GM18867 (cell line): ENCODE results near the gene MC1R.
"Not testable (repeated sequence)": the region's sequence is repeated elsewhere in the genome, so short reads cannot be mapped to it uniquely, and the experiment has no call there.

Experiments
- ATAC-seq: cut with Tn5 transposase; IDR thresholded peaks from one replicate; pipeline ENCODE4 v1.9.1; 2021; ENCODE audit warnings: mild to moderate bottlenecking, moderate library complexity; ENCODE audit not compliant: unreplicated experiment

MC1R gene

DNA sequence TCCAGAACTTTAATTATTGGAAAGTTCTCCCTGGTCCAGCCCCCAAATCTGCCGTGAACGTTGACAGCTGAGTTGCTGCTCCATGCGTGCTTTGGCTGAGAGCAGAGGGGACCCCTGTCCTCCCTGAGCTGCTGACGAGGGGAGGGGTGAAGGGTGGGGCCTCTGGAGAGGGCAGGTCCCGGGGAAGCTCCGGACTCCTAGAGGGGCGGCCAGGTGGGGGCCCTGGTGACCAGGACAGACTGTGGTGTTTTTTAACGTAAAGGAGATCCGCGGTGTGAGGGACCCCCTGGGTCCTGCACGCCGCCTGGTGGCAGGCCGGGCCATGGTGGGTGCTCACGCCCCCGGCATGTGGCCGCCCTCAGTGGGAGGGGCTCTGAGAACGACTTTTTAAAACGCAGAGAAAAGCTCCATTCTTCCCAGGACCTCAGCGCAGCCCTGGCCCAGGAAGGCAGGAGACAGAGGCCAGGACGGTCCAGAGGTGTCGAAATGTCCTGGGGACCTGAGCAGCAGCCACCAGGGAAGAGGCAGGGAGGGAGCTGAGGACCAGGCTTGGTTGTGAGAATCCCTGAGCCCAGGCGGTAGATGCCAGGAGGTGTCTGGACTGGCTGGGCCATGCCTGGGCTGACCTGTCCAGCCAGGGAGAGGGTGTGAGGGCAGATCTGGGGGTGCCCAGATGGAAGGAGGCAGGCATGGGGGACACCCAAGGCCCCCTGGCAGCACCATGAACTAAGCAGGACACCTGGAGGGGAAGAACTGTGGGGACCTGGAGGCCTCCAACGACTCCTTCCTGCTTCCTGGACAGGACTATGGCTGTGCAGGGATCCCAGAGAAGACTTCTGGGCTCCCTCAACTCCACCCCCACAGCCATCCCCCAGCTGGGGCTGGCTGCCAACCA, at the start of gene MC1R:
Gene MC1R (plus strand): TSS at position 410 of the 895 bp plus-strand sequence. CDS start 397 bp downstream, at position 807.
- ATAC-seq, result no peak

DNA sequence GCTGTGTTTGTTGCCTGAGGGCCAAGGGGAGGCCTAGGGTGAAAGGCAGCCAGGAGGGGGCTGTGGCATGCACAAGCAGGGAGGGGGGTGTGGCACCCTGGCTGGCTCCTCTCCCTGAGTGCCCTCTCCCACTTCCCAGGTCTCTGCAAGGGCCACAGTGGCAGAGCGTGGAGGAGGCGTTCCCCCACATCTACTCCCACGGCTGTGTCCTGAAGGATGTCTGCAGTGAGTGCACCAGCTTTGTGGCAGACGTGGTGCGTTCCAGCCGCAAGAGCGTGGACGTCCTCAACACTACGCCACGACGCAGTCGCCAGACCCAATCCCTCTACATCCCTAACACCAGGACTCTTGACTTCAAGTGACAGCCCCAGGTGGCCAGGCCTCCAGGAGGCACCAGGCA, 48.8 kb upstream of the MC1R start:
- ATAC-seq, result no peak

DNA sequence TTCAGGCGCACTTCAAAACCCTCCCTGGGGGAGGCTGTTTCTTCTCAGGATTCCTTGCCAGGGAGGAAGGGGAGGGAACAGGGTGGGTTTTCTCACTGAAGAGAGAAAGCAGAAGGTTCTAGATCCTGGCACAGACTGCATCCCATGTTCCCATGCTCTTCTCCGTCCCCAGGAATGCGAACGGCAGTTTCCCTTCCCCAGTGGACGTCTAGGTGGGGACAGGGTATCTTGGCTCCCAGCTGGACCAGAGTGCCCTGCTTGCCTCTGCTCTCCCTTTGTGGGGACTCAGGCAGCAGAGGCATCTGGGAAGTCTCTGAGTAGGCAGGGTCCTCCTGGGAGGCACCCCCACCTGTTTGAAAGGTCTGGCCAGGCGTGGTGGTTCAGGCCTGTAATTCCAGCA, 48.2 kb upstream of the MC1R start:
- no peak for ATAC-seq

DNA sequence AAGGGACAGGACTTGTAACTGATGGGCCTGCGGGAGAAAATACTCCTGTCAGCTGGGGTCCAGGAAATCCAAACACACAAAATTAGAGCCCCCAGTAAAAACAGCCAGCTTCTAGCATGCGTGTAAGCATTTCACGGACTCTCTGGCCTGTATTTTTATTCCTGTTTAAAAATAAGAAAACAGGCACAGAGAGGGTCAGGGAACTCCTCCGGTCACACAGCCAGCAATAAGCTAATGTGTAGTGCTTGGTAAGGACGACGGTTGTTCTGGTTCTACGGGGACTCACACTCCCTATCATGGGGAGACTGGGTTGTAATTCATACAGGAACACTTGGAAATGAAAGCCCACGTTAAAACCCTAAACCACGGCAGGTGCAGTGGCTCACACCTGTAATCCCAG, 46.8 kb upstream of the MC1R start:
- no peak for ATAC-seq

DNA sequence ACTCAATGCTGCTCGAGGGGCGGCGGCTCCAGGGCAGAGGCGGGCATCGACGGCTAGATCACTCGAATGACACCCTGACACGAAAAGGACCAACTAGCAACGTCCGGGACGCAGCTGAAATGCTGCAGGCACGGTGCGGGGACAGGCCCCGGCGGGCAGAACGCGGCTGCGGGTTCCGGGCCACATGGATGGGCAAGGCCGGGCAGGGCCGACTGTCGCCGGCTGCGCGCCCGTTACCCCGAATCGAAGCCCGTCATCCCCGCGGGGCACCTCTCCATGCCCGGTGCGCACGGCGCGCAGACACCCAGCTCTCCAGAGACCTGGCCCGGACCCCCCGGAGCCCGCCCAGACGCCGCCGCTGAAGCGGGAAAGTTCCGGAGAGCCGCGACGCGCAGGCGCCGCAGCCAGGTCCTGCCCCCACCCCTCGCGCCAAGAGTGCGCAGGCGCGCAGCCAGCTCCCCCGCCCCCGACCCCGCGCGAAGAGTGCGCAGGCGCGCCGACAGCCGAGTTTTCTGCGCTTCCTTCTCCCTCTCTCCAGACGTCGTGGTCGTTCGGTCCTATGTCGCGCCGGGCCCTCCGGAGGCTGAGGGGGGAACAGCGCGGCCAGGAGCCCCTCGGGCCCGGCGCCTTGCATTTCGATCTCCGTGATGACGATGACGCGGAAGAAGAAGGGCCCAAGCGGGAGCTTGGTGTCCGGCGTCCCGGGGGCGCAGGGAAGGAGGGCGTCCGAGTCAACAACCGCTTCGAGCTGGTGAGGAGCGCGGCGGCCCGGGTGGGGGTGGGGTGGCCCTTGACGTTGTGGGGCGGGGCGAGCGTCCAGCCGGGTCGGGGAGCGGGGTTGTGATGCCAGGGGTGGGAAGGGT, 45.3 kb upstream of the MC1R start, which contains the start of gene TCF25:
Gene TCF25 (plus strand): TSS at position 484 of the 863 bp plus-strand sequence. CDS start 76 bp downstream, at position 560.
- ATAC-seq, result peak; percentile 39

DNA sequence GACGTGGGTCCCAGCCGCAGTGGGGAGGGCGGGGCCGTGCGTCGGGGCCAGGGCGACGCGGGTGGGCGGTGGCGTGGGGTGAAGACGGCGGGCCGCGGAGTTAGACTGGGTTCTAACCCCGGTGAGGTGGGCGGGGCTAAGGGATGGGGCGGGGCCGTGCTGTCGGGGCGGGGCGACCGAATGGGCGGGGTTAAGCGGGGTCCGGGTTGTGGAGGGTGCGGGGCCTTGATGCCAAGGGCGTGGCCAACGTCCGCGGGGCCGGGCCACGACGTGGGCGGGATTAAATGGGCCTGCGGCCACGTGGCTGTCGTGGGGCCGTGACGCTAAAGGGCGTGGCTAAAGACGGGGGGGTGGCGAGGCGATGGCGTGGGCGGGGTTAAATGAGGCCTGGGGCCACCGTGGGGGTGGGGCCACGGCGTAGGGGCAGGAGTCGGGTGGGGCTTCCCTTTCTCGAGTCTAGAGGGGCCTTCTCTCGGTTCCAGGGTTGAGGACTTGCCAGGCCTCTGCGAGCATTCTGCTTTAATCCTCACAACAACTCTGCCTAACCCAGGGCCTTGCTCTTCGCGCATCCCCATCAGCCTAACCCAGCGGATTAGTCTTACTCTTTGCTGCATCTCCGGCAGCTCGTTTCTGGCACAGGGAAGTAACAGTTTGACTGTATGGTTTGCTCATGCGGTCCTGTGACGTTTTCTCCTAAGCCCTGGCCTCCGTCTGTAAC, 44.5 kb upstream of the MC1R start:
- peak; percentile 66 for ATAC-seq

DNA sequence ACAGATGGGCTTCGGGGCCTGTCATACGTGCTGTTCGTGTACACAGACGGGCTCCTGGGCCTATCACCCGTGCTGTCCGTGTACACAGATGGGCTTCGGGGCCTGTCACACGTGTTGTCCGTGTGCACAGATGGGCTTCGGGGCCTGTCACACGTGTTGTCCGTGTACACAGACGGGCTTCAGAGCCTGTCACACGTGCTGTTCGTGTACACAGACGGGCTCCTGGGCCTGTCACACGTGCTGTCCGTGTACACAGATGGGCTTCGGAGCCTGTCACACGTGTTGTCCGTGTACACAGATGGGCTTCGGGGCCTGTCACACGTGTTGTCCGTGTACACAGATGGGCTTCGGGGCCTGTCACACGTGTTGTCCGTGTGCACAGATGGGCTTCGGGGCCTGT, 39.5 kb upstream of the MC1R start:
- ATAC-seq, result not testable (repeated sequence)

DNA sequence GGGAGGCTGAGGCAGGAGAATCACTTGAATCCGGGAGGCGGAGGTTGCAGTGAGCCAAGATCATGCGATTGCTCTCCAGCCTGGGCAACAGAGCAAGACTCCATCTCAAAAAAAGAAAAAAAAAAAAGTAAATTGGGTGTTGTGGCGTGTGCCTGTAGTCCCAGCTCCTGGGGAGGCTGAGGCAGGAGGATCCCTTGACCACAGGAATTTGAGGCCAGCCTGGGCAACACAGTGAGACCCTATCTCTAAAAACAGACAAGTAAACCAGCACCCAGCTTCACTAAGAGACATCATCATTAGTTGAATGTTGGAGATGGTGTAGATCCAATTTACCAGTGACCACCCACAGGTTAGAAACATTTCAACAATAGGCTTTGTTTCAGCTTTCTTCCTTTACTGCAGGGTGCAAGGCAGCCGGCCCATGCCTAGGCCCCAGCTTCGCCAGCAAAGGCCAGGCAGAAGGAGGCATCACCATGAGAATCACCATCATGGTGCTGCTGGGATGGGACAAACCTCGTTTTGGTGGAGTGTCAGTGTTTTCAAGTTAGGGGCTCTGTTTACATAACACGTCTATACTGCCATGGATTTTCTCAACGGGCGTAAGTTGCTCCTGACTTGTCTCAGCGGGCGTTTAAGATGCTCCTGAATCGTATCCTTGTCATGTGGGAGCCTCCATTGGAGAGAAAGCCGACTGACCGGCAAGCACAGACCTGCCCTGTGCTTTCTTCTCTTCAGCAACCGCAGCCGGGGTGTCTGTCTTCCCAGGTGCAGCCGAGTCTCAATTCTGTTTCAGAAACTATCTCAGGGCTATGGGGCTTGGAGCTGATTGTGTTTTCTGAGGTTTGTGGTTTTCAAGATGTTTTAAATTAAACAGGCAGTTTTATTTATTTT, 37.9 kb upstream of the MC1R start:
- no peak for ATAC-seq

DNA sequence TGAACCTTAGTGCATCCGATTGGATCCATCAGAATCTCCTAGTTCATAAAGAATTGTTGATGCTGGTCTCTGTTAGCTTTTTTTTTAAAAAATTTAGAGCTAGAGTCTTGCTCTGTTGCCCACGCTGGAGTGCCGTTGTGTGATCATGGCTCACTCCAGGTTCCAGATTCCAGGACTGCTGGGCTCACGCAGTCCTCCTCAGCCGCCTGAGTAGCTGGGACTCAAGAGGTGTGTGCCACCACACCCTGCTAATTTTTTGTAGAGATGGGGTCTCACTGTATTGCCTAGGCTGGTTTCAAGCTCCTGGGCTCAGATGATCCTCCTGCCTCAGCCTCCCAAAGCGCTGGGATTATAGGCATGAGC, 37.3 kb upstream of the MC1R start:
- no peak for ATAC-seq

DNA sequence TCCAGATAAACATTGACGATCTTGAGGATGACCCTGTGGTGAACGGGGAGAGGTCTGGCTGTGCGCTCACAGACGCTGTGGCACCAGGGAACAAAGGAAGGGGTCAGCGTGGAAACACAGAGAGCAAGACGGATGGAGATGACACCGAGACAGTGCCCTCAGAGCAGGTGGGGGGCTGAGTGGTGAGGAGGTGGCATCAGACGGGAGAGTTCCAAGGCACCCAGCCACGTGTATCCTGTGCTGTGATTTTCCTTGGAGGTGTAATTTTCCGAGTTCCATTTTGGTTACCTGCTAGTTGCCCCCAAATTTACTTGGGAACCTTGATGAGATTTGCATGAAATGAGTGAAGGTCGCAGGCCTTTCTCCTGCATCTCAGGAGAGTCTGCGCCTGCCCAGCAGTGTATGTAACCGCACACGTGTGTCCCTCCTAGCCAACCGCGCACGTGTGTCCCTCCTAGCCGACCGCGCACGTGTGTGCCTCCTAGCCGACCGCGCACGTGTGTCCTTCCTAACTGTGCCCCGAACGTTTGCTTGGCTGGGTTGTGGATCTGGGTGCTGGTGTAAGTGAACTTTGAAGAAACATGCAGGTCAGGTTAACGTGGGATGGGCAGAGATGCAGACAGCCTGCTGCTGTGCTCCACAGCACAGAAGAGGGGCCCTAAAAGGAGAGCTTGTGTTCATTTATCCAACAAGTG, 35.2 kb upstream of the MC1R start:
- no peak for ATAC-seq

DNA sequence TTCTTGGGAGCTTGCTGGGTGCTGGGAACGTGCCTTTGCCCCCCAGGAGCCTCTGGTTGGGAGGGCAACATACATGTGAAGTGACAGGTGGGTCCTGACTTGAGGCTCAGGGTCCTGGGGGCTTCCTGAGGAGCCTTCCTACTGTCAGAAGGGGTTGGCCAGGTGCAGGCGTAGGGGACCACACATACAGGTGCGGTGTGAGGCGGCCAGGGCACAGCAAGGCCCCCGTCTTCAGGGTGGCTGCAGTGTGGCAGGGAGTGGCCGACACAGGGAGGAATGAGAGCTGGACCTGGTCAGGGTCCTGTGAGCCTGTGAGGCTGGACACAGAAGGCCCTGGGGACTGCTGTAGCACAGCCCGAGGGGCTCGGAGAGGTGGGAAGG, 34.6 kb upstream of the MC1R start:
- no peak for ATAC-seq

DNA sequence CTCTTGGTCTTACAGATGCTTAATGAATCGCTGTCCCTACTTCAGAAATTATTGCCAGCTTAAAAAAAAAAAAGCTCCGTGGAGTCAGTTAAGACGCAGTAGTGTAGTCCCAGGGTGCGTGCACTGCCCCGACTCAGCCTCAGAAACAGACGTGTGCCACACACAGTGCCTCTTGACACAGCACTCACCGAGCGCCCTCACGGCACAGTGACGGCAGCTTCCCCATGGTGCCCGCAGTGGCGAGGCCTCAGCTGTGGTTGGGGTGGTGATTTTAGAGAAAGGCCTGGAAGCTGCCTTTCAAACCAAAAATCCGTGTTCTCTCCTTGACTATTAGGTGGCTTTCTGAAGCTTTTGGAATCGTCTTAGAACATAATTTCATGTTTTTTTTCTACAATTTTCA, 31.4 kb upstream of the MC1R start:
- ATAC-seq, result no peak

DNA sequence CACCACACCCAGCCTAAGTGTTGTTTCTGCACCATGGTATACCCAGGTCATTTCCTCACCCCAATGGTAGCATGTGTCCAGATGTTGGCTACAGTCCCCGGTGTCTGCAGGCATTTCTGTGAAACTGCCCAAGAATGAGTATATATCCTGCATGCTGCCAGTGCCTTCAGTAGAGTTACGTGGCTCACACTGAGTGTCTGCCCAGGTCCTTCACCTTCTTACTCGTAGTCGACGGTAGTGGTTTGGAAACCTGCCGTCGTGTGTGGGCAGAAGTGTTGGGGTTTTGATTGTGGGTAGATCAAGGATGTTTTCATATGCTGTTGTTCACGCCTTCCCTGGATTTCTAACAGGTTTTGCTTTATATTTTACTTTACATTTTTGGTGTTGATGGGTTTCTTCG, 28.5 kb upstream of the MC1R start:
- no peak for ATAC-seq

DNA sequence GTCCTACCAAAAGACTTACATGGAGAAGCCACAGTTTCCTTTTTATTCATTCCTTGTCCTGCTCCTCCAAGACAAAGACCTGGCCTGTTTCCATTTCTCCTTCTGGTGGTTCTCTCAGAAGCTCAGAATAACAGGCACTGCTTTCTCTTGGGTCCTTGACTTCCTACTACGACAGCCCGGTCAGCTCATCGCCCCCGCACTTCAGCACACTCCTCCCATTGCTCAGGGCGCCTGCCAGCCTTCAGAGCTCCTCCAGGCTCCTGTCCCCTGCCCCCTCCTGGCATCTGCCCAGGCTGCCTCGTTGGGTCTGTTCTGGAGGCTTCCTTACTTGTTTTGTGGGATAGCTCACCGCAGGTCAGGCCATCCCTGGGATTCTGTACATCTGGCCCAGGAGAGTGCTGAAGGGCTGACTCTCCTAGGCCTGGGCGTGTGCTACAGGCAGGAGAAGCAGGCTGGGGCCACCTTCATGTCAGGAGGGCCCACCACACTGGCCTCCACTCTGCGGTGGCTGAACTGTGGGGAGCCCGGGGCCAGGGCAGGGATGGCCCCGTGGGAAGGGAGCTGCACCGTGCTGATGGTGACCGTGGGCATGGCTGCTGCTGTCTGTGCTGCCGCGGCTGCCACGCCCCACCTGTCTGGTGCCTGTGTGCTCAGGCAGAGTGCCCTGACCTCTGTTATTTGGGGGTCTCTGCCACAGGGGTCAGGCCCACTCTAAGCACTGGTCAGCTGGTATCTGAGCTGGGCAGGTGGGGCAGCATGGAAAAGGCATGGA, 27.6 kb upstream of the MC1R start:
- ATAC-seq, result no peak

DNA sequence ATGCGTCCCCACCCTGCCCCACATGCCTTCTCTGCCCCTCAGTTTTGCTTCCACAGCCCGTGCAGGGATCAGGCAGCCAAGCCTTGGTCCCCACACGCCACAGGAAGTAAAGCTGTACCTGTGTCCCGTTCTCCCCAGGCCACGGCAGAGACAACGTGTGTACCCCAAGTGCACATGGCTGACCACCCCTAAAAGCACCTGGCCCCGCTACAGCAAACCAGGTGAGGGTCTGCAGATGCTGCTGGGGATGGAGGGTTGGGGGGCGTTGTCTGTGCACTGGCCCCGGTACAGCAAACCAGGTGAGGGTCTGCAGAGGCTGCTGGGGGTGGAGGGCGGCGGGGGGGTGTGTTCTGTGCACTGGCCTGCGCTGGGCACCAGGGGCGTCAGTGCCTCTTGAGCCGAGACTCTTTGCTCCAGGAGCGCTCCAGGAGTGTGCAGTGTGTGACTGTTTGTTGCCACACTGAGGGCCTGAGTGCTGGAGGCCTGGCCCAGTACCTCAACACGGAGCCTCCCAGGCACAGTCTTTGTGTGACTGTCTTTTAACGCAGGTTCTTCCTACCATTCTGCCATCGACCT, 26.5 kb upstream of the MC1R start:
- no peak for ATAC-seq

DNA sequence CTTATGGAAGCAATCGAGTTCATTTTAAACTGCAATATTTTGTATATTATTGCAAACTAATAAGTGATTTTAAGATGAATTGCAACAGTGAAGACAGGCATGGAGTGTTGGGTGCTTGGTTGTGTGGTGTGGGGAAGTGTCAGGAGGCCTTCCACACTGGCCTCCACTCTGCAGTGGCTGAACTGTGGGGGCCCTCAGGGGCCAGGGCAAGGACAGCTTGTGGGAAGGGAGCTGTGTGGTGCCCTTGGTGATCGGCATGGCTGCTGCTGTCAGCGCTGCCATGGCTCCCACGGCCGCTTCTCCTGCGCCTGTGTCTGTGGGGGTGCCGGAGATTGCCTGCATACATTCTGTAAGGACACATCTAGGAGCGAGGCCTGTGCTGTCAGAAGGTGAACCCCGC, 26.0 kb upstream of the MC1R start:
- no peak for ATAC-seq

DNA sequence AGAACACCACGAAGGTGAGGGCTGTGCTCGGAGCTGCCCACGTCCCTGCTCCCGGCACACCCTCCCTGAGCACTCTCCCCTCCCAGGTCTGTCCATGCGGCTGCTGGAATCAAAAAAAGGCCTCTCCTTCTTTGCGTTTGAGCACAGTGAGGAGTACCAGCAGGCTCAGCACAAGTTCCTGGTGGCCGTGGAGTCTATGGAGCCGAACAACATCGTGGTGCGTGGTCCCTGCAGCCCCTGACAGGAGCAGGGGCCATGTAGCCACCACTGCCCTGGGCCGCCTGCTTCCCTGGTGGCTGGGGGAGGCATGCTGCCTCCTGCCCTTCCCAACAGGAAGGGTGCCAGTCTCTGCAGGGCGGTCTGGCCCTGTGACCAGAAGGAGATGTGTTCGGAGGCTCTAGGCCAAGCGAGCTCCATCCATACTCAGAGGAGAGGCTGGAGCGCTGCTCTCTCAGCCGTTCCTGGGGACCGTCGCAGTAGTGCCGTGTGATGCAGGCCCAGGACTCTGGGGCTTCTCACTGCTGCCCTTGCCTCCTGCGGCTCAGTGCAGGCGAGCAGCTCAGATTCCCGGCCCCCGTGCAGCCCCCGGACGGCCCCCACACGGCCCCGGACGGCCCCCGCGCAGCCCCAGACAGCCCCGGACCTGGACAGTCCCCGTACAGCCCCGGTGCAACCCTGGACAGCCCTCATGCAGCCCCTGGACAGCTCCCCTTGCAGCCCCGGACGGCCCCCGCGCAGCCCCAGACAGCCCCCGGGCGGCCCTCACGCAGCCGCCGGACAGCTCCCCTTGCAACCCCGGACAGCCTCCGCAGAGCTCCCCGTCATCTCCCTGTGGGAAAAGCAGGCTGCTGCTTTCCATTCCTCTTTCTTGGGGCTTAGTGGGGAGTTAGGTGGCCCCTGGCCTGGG, 24.8 kb upstream of the MC1R start:
- no peak for ATAC-seq
